A673 (cell line): ENCODE results near the gene CEMIP. TPM values are rescaled to one million over a fixed set of nuclear protein-coding genes. Genes with fewer than 3 reads are reported as not detected.

ENCODE experiments used
- BruUV-seq: library from RNA; stranded (reverse); fragments of 400-500 nt; replicated peaks from 2 replicates; lab custom pipeline; 2021; lab: Mats Ljungman, UMichigan
- CTCF ChIA-PET: fragments of 300-600 bp; sonication (Branson Sonifier 250); formaldehyde crosslinking; loops from one replicate; lab custom pipeline; 2022; ENCODE audit warnings: antibody characterized with exemption; lab: Charles Lee
- POLR2A ChIA-PET: fragments of 300-600 bp; sonication (Branson Sonifier 250); formaldehyde crosslinking; loops from one replicate; lab custom pipeline; 2022; ENCODE audit warnings: antibody characterized with exemption; ENCODE audit not compliant: low non-redundant PET; lab: Charles Lee
- DNase-seq: peaks from one replicate; pipeline ENCODE4 v3.0.0-alpha.2; 2015; ENCODE audit warnings: low spot score
- H3K27ac ChIP-seq: fragments of 200-600 bp; sonication (generic); 2 replicates; pipeline ENCODE4 v1.5.1; 2016; ENCODE audit warnings: mixed run types, low read depth, mild to moderate bottlenecking, mixed read lengths, antibody characterized with exemption, low read length; ENCODE audit not compliant: poor library complexity, severe bottlenecking
- H3K27me3 ChIP-seq: fragments of 200-600 bp; sonication (generic); replicated peaks from 2 replicates; pipeline ENCODE4 v1.6.1; 2017; ENCODE audit warnings: mixed run types, low read depth, mild to moderate bottlenecking, mixed read lengths, antibody characterized with exemption, low read length; ENCODE audit not compliant: insufficient read depth, poor library complexity
- H3K36me3 ChIP-seq: fragments of 200-600 bp; sonication (generic); 2 replicates; pipeline ENCODE4 v1.6.1; 2016; ENCODE audit warnings: mixed run types, mild to moderate bottlenecking, mixed read lengths, antibody characterized with exemption, low read length; ENCODE audit not compliant: insufficient read depth, poor library complexity, severe bottlenecking
- H3K4me1 ChIP-seq: fragments of 200-600 bp; sonication (generic); 2 replicates; pipeline ENCODE4 v1.6.1; 2017; ENCODE audit warnings: mixed run types, mild to moderate bottlenecking, mixed read lengths, antibody characterized with exemption, low read length; ENCODE audit not compliant: insufficient read depth, poor library complexity, severe bottlenecking
- H3K4me3 ChIP-seq: fragments of 200-600 bp; sonication (generic); 2 replicates; pipeline ENCODE4 v1.5.1; 2016; ENCODE audit warnings: low read depth, mixed run types, mild to moderate bottlenecking, mixed read lengths, low read length; ENCODE audit not compliant: poor library complexity, severe bottlenecking
- H3K9me3 ChIP-seq: fragments of 200-600 bp; sonication (generic); 2 replicates; pipeline ENCODE4 v1.6.1; 2016; ENCODE audit warnings: mixed run types, low read depth, mild to moderate bottlenecking, mixed read lengths, antibody characterized with exemption, low read length; ENCODE audit not compliant: poor library complexity, severe bottlenecking
- EZH2 ChIP-seq: fragments of 200-600 bp; sonication (generic); IDR thresholded peaks from 2 replicates; pipeline ENCODE4 v1.6.1; 2017; ENCODE audit warnings: borderline replicate concordance, low read depth, mild to moderate bottlenecking, mixed read lengths, antibody characterized with exemption, low read length; ENCODE audit not compliant: poor library complexity, severe bottlenecking
- intact Hi-C: fragments of 100-400 bp; cut with micrococcal nuclease; formaldehyde crosslinking; loops from one replicate; pipeline ENCODE4 v1.10.0; 2022; ENCODE audit not compliant: unreplicated experiment
- total RNA-seq: library from RNA; stranded (reverse); gene quantifications from 2 replicates; pipeline ENCODE4 v1.2.3, GENCODE V29; 2021
- TF ChIP-seq, protein P1 (sequence below): fragments of 300-800, 200-600 bp; sonication (generic); conservative IDR thresholded peaks from 2 replicates; pipeline ENCODE4 v1.5.1; 2017; ENCODE audit warnings: low read depth, mild to moderate bottlenecking, antibody characterized with exemption, low read length, moderate library complexity, mixed read lengths

The CEMIP gene
- total RNA-seq, 1 experiment from 2014 or later, result not detected

DNA sequence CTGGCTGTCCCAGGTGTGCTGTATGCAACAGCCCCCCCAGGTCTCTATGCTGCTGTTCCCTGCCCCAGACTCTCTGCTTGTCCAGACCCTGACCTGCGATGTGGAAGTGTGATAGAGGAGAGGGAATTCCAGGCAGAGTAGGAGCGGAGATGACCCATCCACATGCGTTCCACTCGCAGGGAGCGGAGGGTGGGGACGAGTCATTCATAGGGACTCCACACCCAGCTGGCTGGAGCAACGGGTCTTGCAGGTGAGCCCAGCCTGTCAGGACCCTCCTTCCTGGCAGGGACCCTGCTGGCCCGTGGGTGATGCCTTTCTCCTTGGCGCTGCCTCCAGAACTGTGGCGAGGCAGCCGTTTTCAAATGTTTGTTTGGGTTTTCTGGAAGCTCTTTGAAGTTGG is 58.8 kb downstream of the CEMIP start:
- Histone ChIP-seq H3K4me3 (no peak overlapping the region), H3K36me3 (no peaks in the 10 kb centered on the region), H3K9me3 (no peaks in the 10 kb centered on the region), H3K27me3 (no peaks in the 10 kb centered on the region), H3K4me1 (no peaks in the 10 kb centered on the region), H3K27ac (no peak overlapping the region)
- no peak for TF ChIP-seq EZH2
- TF ChIP-seq, protein P1, sequence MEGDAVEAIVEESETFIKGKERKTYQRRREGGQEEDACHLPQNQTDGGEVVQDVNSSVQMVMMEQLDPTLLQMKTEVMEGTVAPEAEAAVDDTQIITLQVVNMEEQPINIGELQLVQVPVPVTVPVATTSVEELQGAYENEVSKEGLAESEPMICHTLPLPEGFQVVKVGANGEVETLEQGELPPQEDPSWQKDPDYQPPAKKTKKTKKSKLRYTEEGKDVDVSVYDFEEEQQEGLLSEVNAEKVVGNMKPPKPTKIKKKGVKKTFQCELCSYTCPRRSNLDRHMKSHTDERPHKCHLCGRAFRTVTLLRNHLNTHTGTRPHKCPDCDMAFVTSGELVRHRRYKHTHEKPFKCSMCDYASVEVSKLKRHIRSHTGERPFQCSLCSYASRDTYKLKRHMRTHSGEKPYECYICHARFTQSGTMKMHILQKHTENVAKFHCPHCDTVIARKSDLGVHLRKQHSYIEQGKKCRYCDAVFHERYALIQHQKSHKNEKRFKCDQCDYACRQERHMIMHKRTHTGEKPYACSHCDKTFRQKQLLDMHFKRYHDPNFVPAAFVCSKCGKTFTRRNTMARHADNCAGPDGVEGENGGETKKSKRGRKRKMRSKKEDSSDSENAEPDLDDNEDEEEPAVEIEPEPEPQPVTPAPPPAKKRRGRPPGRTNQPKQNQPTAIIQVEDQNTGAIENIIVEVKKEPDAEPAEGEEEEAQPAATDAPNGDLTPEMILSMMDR, result no peak
- ChIA-PET CTCF (no interaction called here), POLR2A (no interaction called here)
- no peak for DNase-seq
- BruUV-seq, result no TSS peak
- intact Hi-C loops, result no loop called here

DNA sequence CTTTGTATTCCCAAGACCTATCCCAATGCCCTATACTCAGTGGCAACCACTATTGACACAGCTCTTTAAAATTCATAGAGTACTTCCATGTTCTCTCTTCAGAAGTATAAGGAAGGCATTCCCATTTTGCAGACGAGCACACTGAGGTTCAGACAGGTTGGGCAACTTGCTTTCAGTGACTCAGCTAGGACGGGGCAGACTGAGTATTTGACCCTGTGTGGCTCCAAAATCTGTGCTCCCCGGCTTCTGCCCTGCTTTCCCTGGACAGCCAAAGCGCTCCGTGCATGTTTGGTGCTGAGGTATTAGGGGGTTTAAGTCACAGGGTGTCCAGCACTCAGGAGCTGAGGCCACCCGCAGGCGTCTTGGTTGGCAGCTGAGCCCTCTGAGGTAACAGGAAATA is 59.5 kb downstream of the CEMIP start:
- ChIA-PET CTCF (no interaction called here), POLR2A (no interaction called here)
- Histone ChIP-seq H3K27ac (no peak overlapping the region), H3K4me3 (no peak overlapping the region), H3K4me1 (no peaks in the 10 kb centered on the region), H3K36me3 (no peaks in the 10 kb centered on the region), H3K9me3 (no peaks in the 10 kb centered on the region), H3K27me3 (no peaks in the 10 kb centered on the region)
- BruUV-seq, result no TSS peak
- intact Hi-C loops, result no loop called here
- no peak for DNase-seq
- TF ChIP-seq, protein P1, result no peak
- TF ChIP-seq EZH2, result no peak

DNA sequence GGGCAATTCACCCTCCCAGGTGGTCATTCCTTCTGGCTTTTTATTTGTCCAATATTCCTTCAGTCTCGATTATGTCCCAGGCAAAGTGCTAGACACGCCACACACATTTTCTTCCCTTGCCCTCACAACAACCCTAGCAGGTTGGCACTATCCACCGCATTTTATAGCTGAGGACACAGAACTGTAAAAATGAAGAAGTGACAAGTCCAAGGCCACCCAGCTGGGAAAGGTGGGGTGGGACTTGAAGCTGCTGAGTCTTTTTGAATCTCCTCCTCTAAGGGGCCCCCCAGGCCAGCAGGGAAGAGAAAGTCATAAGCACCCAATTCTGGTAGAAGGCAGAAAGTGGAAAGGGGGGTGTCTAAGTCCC is 60.6 kb downstream of the CEMIP start:
- intact Hi-C loops, result no loop called here
- H3K9me3 ChIP-seq, result no peaks in the 10 kb centered on the region
- no peaks in the 10 kb centered on the region for H3K36me3 ChIP-seq
- no peak overlapping the region for H3K27ac ChIP-seq
- no peak for DNase-seq
- ChIA-PET POLR2A (no interaction called here), CTCF (no interaction called here)
- no peaks in the 10 kb centered on the region for H3K27me3 ChIP-seq
- TF ChIP-seq, protein P1, result no peak
- TF ChIP-seq EZH2, result no peak
- H3K4me1 ChIP-seq, result no peaks in the 10 kb centered on the region
- no TSS peak for BruUV-seq
- H3K4me3 ChIP-seq, result no peak overlapping the region
